ENCODE data around the gene RNF182.

DNA sequence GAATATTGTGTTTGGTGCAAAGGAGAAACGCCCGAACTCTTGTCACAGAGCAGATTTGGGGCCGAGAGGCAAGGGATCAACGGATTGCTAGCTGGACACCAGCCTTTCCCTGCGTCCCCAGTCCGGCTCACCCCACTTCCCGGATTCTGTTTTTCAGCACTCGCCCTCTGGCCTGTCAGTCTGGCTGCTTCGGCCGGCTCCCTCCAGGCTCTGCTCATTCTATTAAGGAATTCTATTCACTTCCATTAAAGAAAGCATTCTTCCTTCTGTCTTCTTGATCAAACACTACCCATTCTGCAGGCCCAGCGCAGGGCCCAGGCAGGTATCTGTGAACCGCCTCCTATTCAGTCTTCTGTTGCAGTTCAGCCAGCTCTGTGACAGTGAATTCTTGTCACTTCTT, 91.7 kb downstream of the RNF182 start:
- TF ChIP-seq, protein P1, sequence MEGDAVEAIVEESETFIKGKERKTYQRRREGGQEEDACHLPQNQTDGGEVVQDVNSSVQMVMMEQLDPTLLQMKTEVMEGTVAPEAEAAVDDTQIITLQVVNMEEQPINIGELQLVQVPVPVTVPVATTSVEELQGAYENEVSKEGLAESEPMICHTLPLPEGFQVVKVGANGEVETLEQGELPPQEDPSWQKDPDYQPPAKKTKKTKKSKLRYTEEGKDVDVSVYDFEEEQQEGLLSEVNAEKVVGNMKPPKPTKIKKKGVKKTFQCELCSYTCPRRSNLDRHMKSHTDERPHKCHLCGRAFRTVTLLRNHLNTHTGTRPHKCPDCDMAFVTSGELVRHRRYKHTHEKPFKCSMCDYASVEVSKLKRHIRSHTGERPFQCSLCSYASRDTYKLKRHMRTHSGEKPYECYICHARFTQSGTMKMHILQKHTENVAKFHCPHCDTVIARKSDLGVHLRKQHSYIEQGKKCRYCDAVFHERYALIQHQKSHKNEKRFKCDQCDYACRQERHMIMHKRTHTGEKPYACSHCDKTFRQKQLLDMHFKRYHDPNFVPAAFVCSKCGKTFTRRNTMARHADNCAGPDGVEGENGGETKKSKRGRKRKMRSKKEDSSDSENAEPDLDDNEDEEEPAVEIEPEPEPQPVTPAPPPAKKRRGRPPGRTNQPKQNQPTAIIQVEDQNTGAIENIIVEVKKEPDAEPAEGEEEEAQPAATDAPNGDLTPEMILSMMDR (IDR thresholded peaks at IDR 0.05) = no peak
- no peak for TF ChIP-seq POLR2A (IDR thresholded peaks at IDR 0.05)

Data from body of pancreas (tissue), 4 donors.